ENCODE results near the gene FOXP2. TPM values are rescaled to one million over a fixed set of nuclear protein-coding genes. Genes with fewer than 3 reads are reported as not detected.

FOXP2 gene
- total RNA-seq, 2 experiments from 2014 or later = not detected

GRCh38 chr7:114687238-114687637 lies 272.6 kb downstream of the FOXP2 start:
- Mint-ChIP-seq H3K27me3 (ENCODE audit: low read depth) (peaks cover 3% of the 10 kb centered on the region), H3K4me1 (ENCODE audit: low read depth) (no peaks in the 10 kb centered on the region), H3K9me3 (ENCODE audit: insufficient read depth) (no peaks in the 10 kb centered on the region), H3K36me3 (ENCODE audit: low read depth) (no peaks in the 10 kb centered on the region), H3K4me3 (no peak overlapping the region), H3K27ac (no peak overlapping the region)
- CTCF ChIA-PET = no interaction called here
- DNase-seq = no peak
- POLR2A ChIA-PET = no interaction called here
- no peak for ATAC-seq

- CTCF ChIA-PET = no interaction called here
- no peak for DNase-seq
- Mint-ChIP-seq H3K4me3 (no peak overlapping the region), H3K36me3 (ENCODE audit: low read depth) (no peaks in the 10 kb centered on the region), H3K27me3 (ENCODE audit: low read depth) (peaks cover 3% of the 10 kb centered on the region), H3K9me3 (ENCODE audit: insufficient read depth) (no peaks in the 10 kb centered on the region), H3K27ac (no peak overlapping the region), H3K4me1 (ENCODE audit: low read depth) (no peaks in the 10 kb centered on the region)
- ATAC-seq = no peak
- POLR2A ChIA-PET = no interaction called here
These were observed 273.9 kb downstream of the FOXP2 start for GRCh38 chr7:114688443-114689055.

GRCh38 chr7:114689406-114689805 lies 274.8 kb downstream of the FOXP2 start:
- H3K4me1 Mint-ChIP-seq (ENCODE audit: low read depth) = no peaks in the 10 kb centered on the region
- CTCF ChIA-PET = no interaction called here
- ATAC-seq (no peak), DNase-seq (no peak)
- no peaks in the 10 kb centered on the region for H3K9me3 Mint-ChIP-seq (ENCODE audit: insufficient read depth)
- no peak overlapping the region for H3K4me3 Mint-ChIP-seq
- no peaks in the 10 kb centered on the region for H3K36me3 Mint-ChIP-seq (ENCODE audit: low read depth)
- POLR2A ChIA-PET = no interaction called here
- H3K27me3 Mint-ChIP-seq (ENCODE audit: low read depth) = peaks cover 3% of the 10 kb centered on the region
- no peak overlapping the region for H3K27ac Mint-ChIP-seq

GRCh38 chr7:114691605-114692004 lies 277.0 kb downstream of the FOXP2 start:
- H3K36me3 Mint-ChIP-seq (ENCODE audit: low read depth) = no peaks in the 10 kb centered on the region
- POLR2A ChIA-PET = no interaction called here
- H3K9me3 Mint-ChIP-seq (ENCODE audit: insufficient read depth) = no peaks in the 10 kb centered on the region
- H3K4me1 Mint-ChIP-seq (ENCODE audit: low read depth) = no peaks in the 10 kb centered on the region
- CTCF ChIA-PET = no interaction called here
- no peak overlapping the region for H3K27ac Mint-ChIP-seq
- DNase-seq = no peak
- ATAC-seq = no peak
- no peak overlapping the region for H3K4me3 Mint-ChIP-seq
- peaks cover 3% of the 10 kb centered on the region for H3K27me3 Mint-ChIP-seq (ENCODE audit: low read depth)

GRCh38 chr7:114695182-114695581 lies 280.6 kb downstream of the FOXP2 start:
- CTCF ChIA-PET = no interaction called here

GRCh38 chr7:114700247-114700928 lies 285.8 kb downstream of the FOXP2 start:
- H3K36me3 Mint-ChIP-seq (ENCODE audit: low read depth) = no peaks in the 10 kb centered on the region
- no peak overlapping the region for H3K27ac Mint-ChIP-seq
- H3K4me1 Mint-ChIP-seq (ENCODE audit: low read depth) = no peaks in the 10 kb centered on the region
- POLR2A ChIA-PET = no interaction called here
- no peaks in the 10 kb centered on the region for H3K9me3 Mint-ChIP-seq (ENCODE audit: insufficient read depth)
- CTCF ChIA-PET = no interaction called here
- no peak for DNase-seq
- H3K27me3 Mint-ChIP-seq (ENCODE audit: low read depth) = no peaks in the 10 kb centered on the region
- no peak overlapping the region for H3K4me3 Mint-ChIP-seq
- ATAC-seq = no peak

More at GRCh38 chr7:114695182-114695581, 280.6 kb downstream of the FOXP2 start:
- H3K9me3 Mint-ChIP-seq (ENCODE audit: insufficient read depth) = no peaks in the 10 kb centered on the region
- no peaks in the 10 kb centered on the region for H3K27me3 Mint-ChIP-seq (ENCODE audit: low read depth)
- ATAC-seq = no peak
- no peaks in the 10 kb centered on the region for H3K36me3 Mint-ChIP-seq (ENCODE audit: low read depth)
- H3K27ac Mint-ChIP-seq = no peak overlapping the region
- H3K4me3 Mint-ChIP-seq = no peak overlapping the region
- POLR2A ChIA-PET = no interaction called here
- DNase-seq = no peak
- H3K4me1 Mint-ChIP-seq (ENCODE audit: low read depth) = no peaks in the 10 kb centered on the region

GRCh38 chr7:114703677-114704076 lies 289.1 kb downstream of the FOXP2 start:
- CTCF ChIA-PET = no interaction called here
- Mint-ChIP-seq H3K4me3 (no peak overlapping the region), H3K27ac (no peak overlapping the region), H3K9me3 (ENCODE audit: insufficient read depth) (no peaks in the 10 kb centered on the region), H3K36me3 (ENCODE audit: low read depth) (no peaks in the 10 kb centered on the region), H3K27me3 (ENCODE audit: low read depth) (no peaks in the 10 kb centered on the region), H3K4me1 (ENCODE audit: low read depth) (no peaks in the 10 kb centered on the region)
- ATAC-seq (no peak), DNase-seq (no peak)
- POLR2A ChIA-PET = interaction anchor here (0.6 kb wide), 1 partner anchor 79 kb away, joined by 3 read pairs; no protein-coding TSS in a partner anchor

- ChIA-PET POLR2A (no interaction called here), CTCF (no interaction called here)
- Mint-ChIP-seq H3K36me3 (ENCODE audit: low read depth) (no peaks in the 10 kb centered on the region), H3K4me1 (ENCODE audit: low read depth) (no peaks in the 10 kb centered on the region), H3K27me3 (ENCODE audit: low read depth) (no peaks in the 10 kb centered on the region), H3K27ac (no peak overlapping the region), H3K4me3 (no peak overlapping the region), H3K9me3 (ENCODE audit: insufficient read depth) (no peaks in the 10 kb centered on the region)
- ATAC-seq = no peak
- no peak for DNase-seq
These were observed 294.0 kb downstream of the FOXP2 start for GRCh38 chr7:114708646-114709045.

- ATAC-seq (no peak), DNase-seq (no peak)
- no peaks in the 10 kb centered on the region for H3K4me1 Mint-ChIP-seq (ENCODE audit: low read depth)
- no peaks in the 10 kb centered on the region for H3K9me3 Mint-ChIP-seq (ENCODE audit: insufficient read depth)
- POLR2A ChIA-PET = no interaction called here
- H3K4me3 Mint-ChIP-seq = no peak overlapping the region
- H3K27ac Mint-ChIP-seq = no peak overlapping the region
- CTCF ChIA-PET = no interaction called here
- no peaks in the 10 kb centered on the region for H3K27me3 Mint-ChIP-seq (ENCODE audit: low read depth)
- H3K36me3 Mint-ChIP-seq (ENCODE audit: low read depth) = no peaks in the 10 kb centered on the region
These were observed 295.9 kb downstream of the FOXP2 start for GRCh38 chr7:114710499-114710898.

- DNase-seq (no peak), ATAC-seq (no peak)
- ChIA-PET POLR2A (no interaction called here), CTCF (no interaction called here)
- Mint-ChIP-seq H3K4me3 (no peak overlapping the region), H3K9me3 (ENCODE audit: insufficient read depth) (no peaks in the 10 kb centered on the region), H3K27me3 (ENCODE audit: low read depth) (no peaks in the 10 kb centered on the region), H3K36me3 (ENCODE audit: low read depth) (no peaks in the 10 kb centered on the region), H3K4me1 (ENCODE audit: low read depth) (no peaks in the 10 kb centered on the region), H3K27ac (no peak overlapping the region)
These were observed 296.6 kb downstream of the FOXP2 start for GRCh38 chr7:114711241-114711640.

GRCh38 chr7:114715907-114716306 lies 301.3 kb downstream of the FOXP2 start:
- Mint-ChIP-seq H3K27me3 (ENCODE audit: low read depth) (no peaks in the 10 kb centered on the region), H3K4me3 (no peak overlapping the region), H3K4me1 (ENCODE audit: low read depth) (no peaks in the 10 kb centered on the region), H3K27ac (no peak overlapping the region), H3K36me3 (ENCODE audit: low read depth) (no peaks in the 10 kb centered on the region), H3K9me3 (ENCODE audit: insufficient read depth) (no peaks in the 10 kb centered on the region)
- no peak for ATAC-seq
- ChIA-PET POLR2A (no interaction called here), CTCF (no interaction called here)
- DNase-seq = no peak

GRCh38 chr7:114718861-114719260 lies 304.2 kb downstream of the FOXP2 start:
- no peaks in the 10 kb centered on the region for H3K27me3 Mint-ChIP-seq (ENCODE audit: low read depth)
- CTCF ChIA-PET = no interaction called here
- POLR2A ChIA-PET = no interaction called here
- H3K4me1 Mint-ChIP-seq (ENCODE audit: low read depth) = no peaks in the 10 kb centered on the region
- no peaks in the 10 kb centered on the region for H3K9me3 Mint-ChIP-seq (ENCODE audit: insufficient read depth)
- no peak for DNase-seq
- no peak for ATAC-seq
- no peak overlapping the region for H3K27ac Mint-ChIP-seq
- no peaks in the 10 kb centered on the region for H3K36me3 Mint-ChIP-seq (ENCODE audit: low read depth)
- H3K4me3 Mint-ChIP-seq = no peak overlapping the region

GRCh38 chr7:114720725-114721124 lies 306.1 kb downstream of the FOXP2 start:
- ChIA-PET CTCF (no interaction called here), POLR2A (no interaction called here)
- Mint-ChIP-seq H3K36me3 (ENCODE audit: low read depth) (no peaks in the 10 kb centered on the region), H3K4me1 (ENCODE audit: low read depth) (no peaks in the 10 kb centered on the region), H3K27ac (no peak overlapping the region), H3K9me3 (ENCODE audit: insufficient read depth) (no peaks in the 10 kb centered on the region), H3K27me3 (ENCODE audit: low read depth) (no peaks in the 10 kb centered on the region), H3K4me3 (no peak overlapping the region)
- no peak for DNase-seq
- no peak for ATAC-seq

Measured in activated CD8-positive, alpha-beta T cell treated with anti-CD3 and anti-CD28 coated beads, Interleukin-2, amount 10 ng/mL, durations not matched to agents 7 days and 5 days (primary cell).